ENCODE data around the gene APEH. TPM values are rescaled to one million over a fixed set of nuclear protein-coding genes. Genes with fewer than 3 reads are reported as not detected.
A peak's percentile ranks its signal among the peaks of the same experiment; 100 is the strongest.
"Not testable (repeated sequence)": the region's sequence is repeated elsewhere in the genome, so short reads cannot be mapped to it uniquely, and the experiment has no call there.

The APEH gene
- total RNA-seq, 1 experiment from 2014 or later: 108 TPM

- DNase-seq (ENCODE audit: low read depth): peak; percentile 20
Measured at GRCh38 chr3:49668861-49669260, 5.3 kb upstream of the APEH start.

- DNase-seq (ENCODE audit: low read depth): no peak
Measured at GRCh38 chr3:49669352-49669751, 4.8 kb upstream of the APEH start.

- DNase-seq (ENCODE audit: low read depth): no peak
Measured at GRCh38 chr3:49670940-49671290, 3.2 kb upstream of the APEH start.

- peak; percentile 47 for DNase-seq (ENCODE audit: low read depth)
Measured at GRCh38 chr3:49671291-49672288, 2.6 kb upstream of the APEH start.

GRCh38 chr3:49673121-49673714, 933 bp upstream of the APEH start:
- no peak for DNase-seq (ENCODE audit: low read depth)

- DNase-seq (ENCODE audit: low read depth): no peak
Measured at GRCh38 chr3:49674497-49674983, 389 bp downstream of the APEH start.

GRCh38 chr3:49675912-49676311, 1.8 kb downstream of the APEH start:
- no peak for DNase-seq (ENCODE audit: low read depth)

GRCh38 chr3:49680493-49681231, 6.5 kb downstream of the APEH start:
- DNase-seq (ENCODE audit: low read depth): no peak

GRCh38 chr3:49681232-49681522, 7.0 kb downstream of the APEH start:
- DNase-seq (ENCODE audit: low read depth): no peak

GRCh38 chr3:49681543-49681942, 7.4 kb downstream of the APEH start:
- no peak for DNase-seq (ENCODE audit: low read depth)

- no peak for DNase-seq (ENCODE audit: low read depth)
Measured at GRCh38 chr3:49683162-49683561, 9.0 kb downstream of the APEH start.

GRCh38 chr3:49684453-49684852, 10.3 kb downstream of the APEH start:
- not testable (repeated sequence) for DNase-seq (ENCODE audit: low read depth)

- not testable (repeated sequence) for DNase-seq (ENCODE audit: low read depth)
Measured at GRCh38 chr3:49685103-49685502, 11.0 kb downstream of the APEH start.

GRCh38 chr3:49685846-49686245, 11.7 kb downstream of the APEH start:
- not testable (repeated sequence) for DNase-seq (ENCODE audit: low read depth)

- DNase-seq (ENCODE audit: low read depth): not testable (repeated sequence)
Measured at GRCh38 chr3:49686346-49686745, 12.2 kb downstream of the APEH start.

GRCh38 chr3:49686769-49687423, 12.7 kb downstream of the APEH start:
- peak; percentile 54 for DNase-seq (ENCODE audit: low read depth)

GRCh38 chr3:49687424-49687795, 13.3 kb downstream of the APEH start:
- not testable (repeated sequence) for DNase-seq (ENCODE audit: low read depth)

- not testable (repeated sequence) for DNase-seq (ENCODE audit: low read depth)
Measured at GRCh38 chr3:49688338-49689045, 14.3 kb downstream of the APEH start.

GRCh38 chr3:49689046-49689907, 15.1 kb downstream of the APEH start, which contains the start of the genes MST1 and RNF123:
Gene MST1 (minus strand): TSS chr3:49689474. CDS start chr3:49688691, 783 bp downstream.
Gene RNF123 (plus strand): TSS chr3:49689557. CDS start chr3:49691166, 1,609 bp downstream.
- DNase-seq (ENCODE audit: low read depth): peak; percentile 88

Data from RPMI7951 (cell line).